HCT116 (cell line): ENCODE measurements around the gene DTNBP1. TPM values are rescaled to one million over a fixed set of nuclear protein-coding genes. Genes with fewer than 3 reads are reported as not detected.

ENCODE experiments used
- ATAC-seq: fragments of 200-7000 bp; cut with Tn5 transposase; 2 replicates; pipeline ENCODE4 v1.9.1; 2020; ENCODE audit warnings: mild to moderate bottlenecking, moderate library complexity
- BruUV-seq: library from RNA; stranded (reverse); fragments of 400-500 nt; replicated peaks from 2 replicates; lab custom pipeline; 2021; lab: Mats Ljungman, UMichigan
- CTCF ChIA-PET: fragments of 300-600 bp; sonication (Branson Sonifier 250); formaldehyde crosslinking; loops from one replicate; lab custom pipeline; 2021; ENCODE audit warnings: antibody characterized with exemption; lab: Charles Lee
- POLR2A ChIA-PET: fragments of 300-600, 350-600 bp; sonication (Branson Sonifier 250); formaldehyde crosslinking; loops from one replicate; lab custom pipeline; 2021; ENCODE audit warnings: antibody characterized with exemption; lab: Charles Lee
- RAD21 ChIA-PET, 2 experiments: fragments of 300-600 bp; sonication (Branson Sonifier 250); formaldehyde crosslinking; loops; one replicate each; lab custom pipeline; 2023; ENCODE audit warnings: low total read pairs in 2 of 2; ENCODE audit not compliant: uncharacterized antibody in 2 of 2, unreplicated experiment in 2 of 2, low non-redundant PET in 1 of 2; lab: Charles Lee
- DNase-seq: peaks from one replicate; pipeline ENCODE4 v3.0.0-alpha.2; 2010; ENCODE audit warnings: low read depth, low spot score
- H2AFZ ChIP-seq: fragments of 200-600 bp; shearing (Covaris generic), sonication (generic); 2 replicates; pipeline ENCODE4 v1.6.1; 2017; ENCODE audit warnings: low read depth, mixed run types, mixed read lengths, antibody characterized with exemption, low read length; ENCODE audit not compliant: poor library complexity, severe bottlenecking
- H3K27ac ChIP-seq: 2 replicates; pipeline ENCODE4 v1.5.1; 2012; ENCODE audit warnings: low read depth, low read length
- H3K27me3 ChIP-seq: fragments of 200-600 bp; sonication (generic); 2 replicates; pipeline ENCODE4 v1.6.1; 2016; ENCODE audit warnings: mixed run types, low read length, mixed read lengths; ENCODE audit not compliant: insufficient read depth
- H3K36me3 ChIP-seq, 2 experiments: fragments of 200-500 bp in 1 of 2; fragments of 200-600 bp in 1 of 2; sonication (Bioruptor generic) in 1 of 2; sonication (generic) in 1 of 2; 2 replicates each; pipeline versions ENCODE4 v1.5.1 to v1.6.1; 2014 to 2016; ENCODE audit warnings: low read length in 2 of 2, inconsistent platforms in 1 of 2, mixed read lengths in 1 of 2, mixed run types in 1 of 2; ENCODE audit not compliant: insufficient read depth in 2 of 2, control insufficient read depth in 1 of 2
- H3K4me1 ChIP-seq, 2 experiments: fragments of 200-600 bp in 1 of 2; sonication (generic) in 1 of 2; 2 replicates each; pipeline versions ENCODE4 v1.5.1 to v1.6.1; 2012 to 2017; ENCODE audit warnings: low read length in 2 of 2, inconsistent platforms in 1 of 2, mild to moderate bottlenecking in 1 of 2, mixed read lengths in 1 of 2, mixed run types in 1 of 2, moderate library complexity in 1 of 2; ENCODE audit not compliant: insufficient read depth in 2 of 2, control insufficient read depth in 1 of 2
- H3K4me2 ChIP-seq: fragments of 200-600 bp; sonication (generic); 2 replicates; pipeline ENCODE4 v1.6.1; 2017; ENCODE audit warnings: mixed run types, low read length, mixed read lengths
- H3K4me3 ChIP-seq, 2 experiments: fragments of 200-600 bp in 1 of 2; sonication (generic) in 1 of 2; replicated peaks in 1 of 2; 2 replicates each; pipeline ENCODE4 v1.5.1; 2011 to 2016; ENCODE audit warnings: low read length in 2 of 2, control low read depth in 1 of 2, low read depth in 1 of 2, mild to moderate bottlenecking in 1 of 2, mixed read lengths in 1 of 2, mixed run types in 1 of 2
- H3K79me2 ChIP-seq: fragments of 200-600 bp; sonication (generic); 2 replicates; pipeline ENCODE4 v1.6.1; 2017; ENCODE audit warnings: mild to moderate bottlenecking, mixed run types, low read length, moderate library complexity, mixed read lengths; ENCODE audit not compliant: insufficient read depth
- H3K9ac ChIP-seq: fragments of 200-600 bp; sonication (generic); 2 replicates; pipeline ENCODE4 v1.6.1; 2016; ENCODE audit warnings: low read length, mixed read lengths
- H3K9me2 ChIP-seq: fragments of 200-600 bp; sonication (generic), shearing (Covaris generic); 2 replicates; pipeline ENCODE4 v1.6.1; 2017; ENCODE audit warnings: mixed run types, mild to moderate bottlenecking, moderate library complexity; ENCODE audit not compliant: insufficient read depth
- H3K9me3 ChIP-seq, 2 experiments: fragments of 200-500 bp in 1 of 2; fragments of 200-600 bp in 1 of 2; sonication (Bioruptor generic) in 1 of 2; sonication (generic) in 1 of 2; 2 replicates each; pipeline ENCODE4 v1.6.1; 2014 to 2017; ENCODE audit warnings: low read length in 2 of 2, mixed read lengths in 2 of 2, inconsistent platforms in 1 of 2, low read depth in 1 of 2, mild to moderate bottlenecking in 1 of 2, mixed run types in 1 of 2, moderate library complexity in 1 of 2; ENCODE audit not compliant: control insufficient read depth in 1 of 2, insufficient read depth in 1 of 2
- H4K20me1 ChIP-seq: fragments of 200-600 bp; sonication (generic), shearing (Covaris generic); 2 replicates; pipeline ENCODE4 v1.6.1; 2017; ENCODE audit warnings: mixed run types, mild to moderate bottlenecking, moderate library complexity; ENCODE audit not compliant: insufficient read depth
- CEBPB ChIP-seq: IDR thresholded peaks from 2 replicates; pipeline ENCODE4 v1.6.1; 2012; ENCODE audit warnings: low read depth
- EZH2phosphoT487 ChIP-seq: fragments of 200-600 bp; IDR thresholded peaks from 2 replicates; pipeline ENCODE4 v1.6.1; 2018; ENCODE audit warnings: antibody characterized with exemption, borderline replicate concordance
- FOSL1 ChIP-seq: IDR thresholded peaks from 2 replicates; pipeline ENCODE4 v1.6.1; 2012; ENCODE audit warnings: low read depth
- JUND ChIP-seq: IDR thresholded peaks from 2 replicates; pipeline ENCODE4 v1.6.1; 2012
- POLR2A ChIP-seq: IDR thresholded peaks from 2 replicates; pipeline ENCODE4 v1.7.0; 2011; ENCODE audit warnings: borderline replicate concordance; ENCODE audit not compliant: insufficient read depth, insufficient read length; ENCODE audit errors: extremely low read depth
- POLR2AphosphoS5 ChIP-seq: IDR thresholded peaks from 2 replicates; pipeline ENCODE4 v1.6.1; 2011; ENCODE audit warnings: mild to moderate bottlenecking, low read depth, low read length, moderate library complexity
- RAD21 ChIP-seq: IDR thresholded peaks from 2 replicates; pipeline ENCODE4 v1.6.1; 2012; ENCODE audit warnings: low read depth, mild to moderate bottlenecking
- SIN3A ChIP-seq: IDR thresholded peaks from 2 replicates; pipeline ENCODE4 v1.6.1; 2012; ENCODE audit warnings: low read depth
- SRF ChIP-seq: IDR thresholded peaks from 2 replicates; pipeline ENCODE4 v1.6.1; 2012; ENCODE audit warnings: low read depth
- TCF7L2 ChIP-seq: IDR thresholded peaks from 2 replicates; pipeline ENCODE4 v1.7.0; 2011; ENCODE audit warnings: borderline replicate concordance, inconsistent platforms; ENCODE audit not compliant: insufficient read depth, insufficient read length; ENCODE audit errors: extremely low read depth
- YY1 ChIP-seq: IDR thresholded peaks from 2 replicates; pipeline ENCODE4 v1.6.1; 2011; ENCODE audit warnings: low read length, low read depth, moderate library complexity, mild to moderate bottlenecking; ENCODE audit not compliant: insufficient replicate concordance; ENCODE audit errors: extremely low read depth
- ZFX ChIP-seq: fragments of 450-650 bp; IDR thresholded peaks from 2 replicates; pipeline ENCODE4 v1.6.1; 2017
- ZNF274 ChIP-seq: fragments of 200-500 bp; sonication (Bioruptor generic); IDR thresholded peaks from 2 replicates; pipeline ENCODE4 v1.6.1; 2014; ENCODE audit warnings: mild to moderate bottlenecking, low read depth, low read length, inconsistent platforms
- intact Hi-C: fragments of 100-400 bp; cut with micrococcal nuclease; formaldehyde crosslinking; loops from 2 replicates; pipeline ENCODE4 v1.10.0; 2022
- total RNA-seq: library from RNA; stranded (reverse); gene quantifications from one replicate; pipeline ENCODE4 v1.2.1, GENCODE V29; 2021; ENCODE audit not compliant: unreplicated experiment
- TF ChIP-seq, protein P1 (sequence below): IDR thresholded peaks from 2 replicates; pipeline ENCODE4 v1.6.1; 2012
- TF ChIP-seq, protein P2 (sequence below): IDR thresholded peaks from 2 replicates; pipeline ENCODE4 v1.6.1; 2012; ENCODE audit warnings: low read depth
- TF ChIP-seq, protein P3 (sequence below), 3 experiments: fragments of 200-600 bp in 1 of 3; sonication (generic) in 1 of 3; IDR thresholded peaks in 2 of 3; conservative IDR thresholded peaks in 1 of 3; 2 replicates each; pipeline ENCODE4 v1.5.1; 2012 to 2017; ENCODE audit warnings: low read depth in 2 of 3, low read length in 2 of 3, antibody characterized with exemption in 1 of 3, borderline replicate concordance in 1 of 3, control low read depth in 1 of 3, mild to moderate bottlenecking in 1 of 3, mixed read lengths in 1 of 3, mixed run types in 1 of 3, moderate library complexity in 1 of 3; ENCODE audit not compliant: insufficient read depth in 1 of 3
- TF ChIP-seq, protein P4 (sequence below): IDR thresholded peaks from 2 replicates; pipeline ENCODE4 v1.6.1; 2012

Gene DTNBP1
- total RNA-seq, 1 experiment from 2014 or later = 16.7 TPM

DNA sequence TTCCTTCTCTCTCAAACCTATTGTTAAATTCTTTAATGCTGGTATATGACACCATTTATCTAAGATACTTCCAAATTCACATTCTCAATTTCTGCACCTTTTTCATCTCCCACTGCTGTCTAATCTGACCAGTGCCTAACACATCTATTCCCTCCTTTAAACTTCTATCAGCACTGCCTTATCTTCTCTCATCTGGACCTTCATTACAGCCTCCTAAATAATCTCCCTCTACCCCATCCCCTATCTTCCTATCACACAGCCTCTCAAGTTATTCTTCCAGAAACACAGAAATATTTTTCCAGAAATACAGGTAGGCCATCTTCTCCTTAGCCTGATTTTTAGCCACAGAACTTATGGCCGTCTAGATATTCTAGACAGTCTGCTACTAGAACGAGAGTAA is 5.5 kb downstream of the DTNBP1 start:
- RAD21 ChIA-PET = no interaction called here
- CTCF ChIA-PET = no interaction called here
- no peaks in the 10 kb centered on the region for H3K9me3 ChIP-seq
- no peak overlapping the region for H2AFZ ChIP-seq
- H3K9me2 ChIP-seq = no peaks in the 10 kb centered on the region
- H3K4me2 ChIP-seq = no peak overlapping the region
- intact Hi-C loops = no loop called here
- H3K36me3 ChIP-seq = no peaks in the 10 kb centered on the region
- H3K27me3 ChIP-seq = no peaks in the 10 kb centered on the region
- peaks cover 3 to 7% of the 10 kb centered on the region in 2 experiments; a peak in 2 of 4 replicates for H3K4me1 ChIP-seq
- no peak overlapping the region for H3K27ac ChIP-seq
- DNase-seq = no peak
- peaks cover 41% of the 10 kb centered on the region for H3K79me2 ChIP-seq
- no peak overlapping the region for H3K9ac ChIP-seq
- TF ChIP-seq SRF = no peak
- TF ChIP-seq, protein P1, sequence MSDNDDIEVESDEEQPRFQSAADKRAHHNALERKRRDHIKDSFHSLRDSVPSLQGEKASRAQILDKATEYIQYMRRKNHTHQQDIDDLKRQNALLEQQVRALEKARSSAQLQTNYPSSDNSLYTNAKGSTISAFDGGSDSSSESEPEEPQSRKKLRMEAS = no peak
- TF ChIP-seq, protein P2, sequence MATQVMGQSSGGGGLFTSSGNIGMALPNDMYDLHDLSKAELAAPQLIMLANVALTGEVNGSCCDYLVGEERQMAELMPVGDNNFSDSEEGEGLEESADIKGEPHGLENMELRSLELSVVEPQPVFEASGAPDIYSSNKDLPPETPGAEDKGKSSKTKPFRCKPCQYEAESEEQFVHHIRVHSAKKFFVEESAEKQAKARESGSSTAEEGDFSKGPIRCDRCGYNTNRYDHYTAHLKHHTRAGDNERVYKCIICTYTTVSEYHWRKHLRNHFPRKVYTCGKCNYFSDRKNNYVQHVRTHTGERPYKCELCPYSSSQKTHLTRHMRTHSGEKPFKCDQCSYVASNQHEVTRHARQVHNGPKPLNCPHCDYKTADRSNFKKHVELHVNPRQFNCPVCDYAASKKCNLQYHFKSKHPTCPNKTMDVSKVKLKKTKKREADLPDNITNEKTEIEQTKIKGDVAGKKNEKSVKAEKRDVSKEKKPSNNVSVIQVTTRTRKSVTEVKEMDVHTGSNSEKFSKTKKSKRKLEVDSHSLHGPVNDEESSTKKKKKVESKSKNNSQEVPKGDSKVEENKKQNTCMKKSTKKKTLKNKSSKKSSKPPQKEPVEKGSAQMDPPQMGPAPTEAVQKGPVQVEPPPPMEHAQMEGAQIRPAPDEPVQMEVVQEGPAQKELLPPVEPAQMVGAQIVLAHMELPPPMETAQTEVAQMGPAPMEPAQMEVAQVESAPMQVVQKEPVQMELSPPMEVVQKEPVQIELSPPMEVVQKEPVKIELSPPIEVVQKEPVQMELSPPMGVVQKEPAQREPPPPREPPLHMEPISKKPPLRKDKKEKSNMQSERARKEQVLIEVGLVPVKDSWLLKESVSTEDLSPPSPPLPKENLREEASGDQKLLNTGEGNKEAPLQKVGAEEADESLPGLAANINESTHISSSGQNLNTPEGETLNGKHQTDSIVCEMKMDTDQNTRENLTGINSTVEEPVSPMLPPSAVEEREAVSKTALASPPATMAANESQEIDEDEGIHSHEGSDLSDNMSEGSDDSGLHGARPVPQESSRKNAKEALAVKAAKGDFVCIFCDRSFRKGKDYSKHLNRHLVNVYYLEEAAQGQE = no peak
- no peak for ATAC-seq
- no TSS peak for BruUV-seq
- peaks cover 2% of the 10 kb centered on the region; the same call in 1 of the 2 replicates for H4K20me1 ChIP-seq
- no peak overlapping the region for H3K4me3 ChIP-seq
- POLR2A ChIA-PET = no interaction called here

DNA sequence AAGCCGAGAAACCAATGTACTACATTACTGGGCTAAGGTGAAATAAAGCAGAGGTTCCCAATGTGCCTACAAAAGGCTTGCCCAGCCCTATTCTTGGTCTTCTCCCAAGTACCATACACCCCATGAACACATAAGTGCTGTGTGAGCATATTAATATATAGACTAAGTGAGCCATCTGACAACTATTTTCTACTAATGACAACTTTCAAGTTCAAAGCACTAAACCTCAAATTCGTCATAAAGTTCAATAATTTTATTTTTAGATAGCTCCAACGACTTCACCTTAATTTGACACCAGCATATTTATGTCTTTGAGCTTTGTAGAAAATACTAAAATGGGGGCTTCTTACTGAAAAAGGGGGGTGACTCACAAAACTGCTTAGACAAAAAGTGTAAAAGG is 6.7 kb downstream of the DTNBP1 start:
- Histone ChIP-seq H3K9me2 (no peaks in the 10 kb centered on the region), H3K27ac (no peak overlapping the region), H3K79me2 (peaks cover 37% of the 10 kb centered on the region), H3K4me1 (no peaks in the 10 kb centered on the region), H3K27me3 (no peaks in the 10 kb centered on the region), H3K4me3 (no peak overlapping the region), H3K4me2 (no peak overlapping the region), H2AFZ (no peak overlapping the region), H3K36me3 (no peaks in the 10 kb centered on the region), H3K9me3 (no peaks in the 10 kb centered on the region), H4K20me1 (peaks cover 2% of the 10 kb centered on the region; the same call in 1 of the 2 replicates), H3K9ac (no peak overlapping the region)
- POLR2A ChIA-PET = no interaction called here
- BruUV-seq = no TSS peak
- RAD21 ChIA-PET = no interaction called here
- intact Hi-C loops = no loop called here
- no peak for ATAC-seq
- CTCF ChIA-PET = no interaction called here
- DNase-seq = no peak
- TF ChIP-seq RAD21 (no peak), CEBPB (no peak), SRF (no peak), EZH2phosphoT487 (no peak), SIN3A (no peak), POLR2A (no peak), TCF7L2 (no peak), POLR2AphosphoS5 (no peak), JUND (no peak), ZNF274 (no peak), ZFX (no peak), FOSL1 (no peak), YY1 (no peak)
- TF ChIP-seq, protein P3, sequence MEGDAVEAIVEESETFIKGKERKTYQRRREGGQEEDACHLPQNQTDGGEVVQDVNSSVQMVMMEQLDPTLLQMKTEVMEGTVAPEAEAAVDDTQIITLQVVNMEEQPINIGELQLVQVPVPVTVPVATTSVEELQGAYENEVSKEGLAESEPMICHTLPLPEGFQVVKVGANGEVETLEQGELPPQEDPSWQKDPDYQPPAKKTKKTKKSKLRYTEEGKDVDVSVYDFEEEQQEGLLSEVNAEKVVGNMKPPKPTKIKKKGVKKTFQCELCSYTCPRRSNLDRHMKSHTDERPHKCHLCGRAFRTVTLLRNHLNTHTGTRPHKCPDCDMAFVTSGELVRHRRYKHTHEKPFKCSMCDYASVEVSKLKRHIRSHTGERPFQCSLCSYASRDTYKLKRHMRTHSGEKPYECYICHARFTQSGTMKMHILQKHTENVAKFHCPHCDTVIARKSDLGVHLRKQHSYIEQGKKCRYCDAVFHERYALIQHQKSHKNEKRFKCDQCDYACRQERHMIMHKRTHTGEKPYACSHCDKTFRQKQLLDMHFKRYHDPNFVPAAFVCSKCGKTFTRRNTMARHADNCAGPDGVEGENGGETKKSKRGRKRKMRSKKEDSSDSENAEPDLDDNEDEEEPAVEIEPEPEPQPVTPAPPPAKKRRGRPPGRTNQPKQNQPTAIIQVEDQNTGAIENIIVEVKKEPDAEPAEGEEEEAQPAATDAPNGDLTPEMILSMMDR (IDR thresholded peaks at IDR 0.05 in 2 of 3, conservative IDR thresholded peaks at IDR 0.05 in 1 of 3; ENCODE audit: borderline replicate concordance in 1 of 3, insufficient read depth in 1 of 3, low read depth in 2 of 3, low read length in 2 of 3) = no peak
- TF ChIP-seq, protein P4, sequence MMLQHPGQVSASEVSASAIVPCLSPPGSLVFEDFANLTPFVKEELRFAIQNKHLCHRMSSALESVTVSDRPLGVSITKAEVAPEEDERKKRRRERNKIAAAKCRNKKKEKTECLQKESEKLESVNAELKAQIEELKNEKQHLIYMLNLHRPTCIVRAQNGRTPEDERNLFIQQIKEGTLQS = no peak
